Effector CD8-positive, alpha-beta T cell (primary cell): ENCODE data around the gene GRK4.
"Not testable (repeated sequence)": the region's sequence is repeated elsewhere in the genome, so short reads cannot be mapped to it uniquely, and the experiment has no call there.

ENCODE experiments used
- DNase-seq: peaks from one replicate; lab custom pipeline; 2025; lab: John Stamatoyannopoulos, UW

The GRK4 gene

DNA sequence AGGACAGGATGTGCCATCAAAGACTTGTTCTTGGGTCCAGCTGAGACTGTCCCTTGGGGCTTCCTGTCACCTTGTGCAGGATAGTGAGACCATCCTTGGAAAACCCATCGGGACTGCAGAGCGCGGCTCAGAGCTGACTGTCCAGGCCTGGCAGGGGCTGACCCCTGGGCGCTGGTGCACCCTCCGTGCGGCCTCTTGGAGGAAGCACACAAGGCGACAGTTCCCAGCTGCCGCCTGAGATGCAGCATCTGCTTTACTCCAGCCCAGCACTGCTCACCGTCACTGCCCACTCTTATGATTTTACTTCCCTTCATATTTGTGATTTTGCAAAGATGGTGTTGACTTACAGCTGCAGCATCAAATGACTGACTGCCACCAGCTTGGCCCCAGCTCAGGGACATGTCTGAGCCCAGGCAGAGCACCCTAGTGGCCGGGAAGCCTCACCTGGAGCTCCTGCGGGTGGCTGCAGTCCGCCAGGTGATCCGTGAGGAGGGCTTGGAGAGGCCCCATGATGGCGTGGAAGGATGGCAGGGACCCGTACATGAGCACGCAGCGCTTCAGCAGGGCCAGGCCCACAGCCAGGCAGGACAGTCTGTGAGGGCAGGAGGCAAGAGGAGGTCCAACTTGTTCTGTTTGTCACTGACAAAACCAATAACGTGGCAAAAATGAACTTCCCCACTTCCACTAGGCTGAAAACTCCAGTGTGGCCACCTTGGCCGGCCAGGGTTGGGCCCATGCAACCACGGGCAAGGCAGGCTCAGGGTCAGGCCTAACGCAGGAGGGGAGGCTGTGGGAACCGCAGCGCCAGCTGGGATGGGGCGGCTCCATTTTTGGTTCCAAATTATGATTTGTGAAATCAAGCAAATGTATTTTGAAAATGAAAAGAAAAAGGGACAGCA, 22.0 kb upstream of the GRK4 start:
- DNase-seq: no peak

DNA sequence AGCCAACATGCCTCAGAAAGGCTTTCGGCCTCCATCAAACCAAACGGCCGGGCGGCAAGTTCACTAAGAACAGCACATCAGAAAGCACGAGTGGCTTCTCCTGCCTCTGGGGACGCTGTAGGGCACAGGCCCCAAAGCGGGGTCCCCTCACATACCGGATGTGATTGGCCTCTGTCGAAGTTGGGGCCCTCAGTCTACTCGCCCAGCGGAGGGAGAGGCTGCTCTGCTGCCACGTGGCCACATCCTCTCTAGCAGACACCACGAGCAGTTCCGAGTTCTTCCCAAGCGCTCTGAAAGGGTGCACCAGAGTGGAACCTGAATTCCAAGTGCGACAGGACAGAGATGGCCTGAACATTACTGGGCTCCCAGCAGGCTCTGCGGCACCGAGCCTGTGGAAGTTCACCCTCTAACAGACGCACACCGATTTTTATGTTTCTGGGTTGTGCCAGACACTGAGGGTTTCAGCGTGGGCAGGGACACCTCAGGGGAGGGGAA, 21.3 kb upstream of the GRK4 start:
- no peak for DNase-seq

DNA sequence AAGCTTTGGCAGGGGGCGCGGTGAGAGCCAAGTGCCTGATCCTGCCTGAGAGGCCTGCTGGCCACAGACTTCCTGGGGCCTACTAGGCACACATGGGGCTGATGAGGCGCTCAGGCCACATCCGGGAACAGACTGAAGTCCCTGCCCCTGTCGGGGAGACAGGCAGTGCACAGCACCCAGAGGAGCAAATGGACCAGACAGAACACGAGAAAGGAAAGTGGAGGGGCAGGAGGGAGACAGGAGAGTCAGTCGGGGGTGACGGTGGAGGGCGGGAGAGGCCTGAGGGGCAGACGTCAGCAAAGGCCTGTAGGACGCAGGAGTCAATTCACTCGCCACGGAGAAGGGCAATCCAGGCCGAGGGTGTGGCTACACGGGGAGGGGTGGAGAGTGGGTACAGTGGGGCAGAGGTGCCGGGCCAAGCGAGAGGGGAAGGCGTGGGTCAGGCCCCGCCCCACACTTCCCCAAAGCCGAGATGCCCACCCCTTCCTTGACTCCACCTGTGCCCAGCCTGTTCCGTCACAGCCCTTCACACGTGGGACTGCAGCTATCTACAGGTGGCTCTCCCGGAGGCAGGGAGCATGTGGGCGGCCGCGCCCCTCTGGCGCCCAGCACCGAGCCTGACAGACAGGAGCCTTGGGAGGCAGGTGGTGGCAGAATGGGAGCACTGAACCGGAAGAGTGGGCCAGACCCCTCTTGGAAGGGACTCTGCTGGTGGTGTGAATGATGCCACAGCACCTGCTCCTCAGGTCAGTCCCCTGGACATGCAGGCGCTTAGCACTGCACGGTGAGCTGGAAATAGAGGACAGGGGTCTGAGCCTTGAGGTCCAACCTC, 20.6 kb upstream of the GRK4 start:
- no peak for DNase-seq

DNA sequence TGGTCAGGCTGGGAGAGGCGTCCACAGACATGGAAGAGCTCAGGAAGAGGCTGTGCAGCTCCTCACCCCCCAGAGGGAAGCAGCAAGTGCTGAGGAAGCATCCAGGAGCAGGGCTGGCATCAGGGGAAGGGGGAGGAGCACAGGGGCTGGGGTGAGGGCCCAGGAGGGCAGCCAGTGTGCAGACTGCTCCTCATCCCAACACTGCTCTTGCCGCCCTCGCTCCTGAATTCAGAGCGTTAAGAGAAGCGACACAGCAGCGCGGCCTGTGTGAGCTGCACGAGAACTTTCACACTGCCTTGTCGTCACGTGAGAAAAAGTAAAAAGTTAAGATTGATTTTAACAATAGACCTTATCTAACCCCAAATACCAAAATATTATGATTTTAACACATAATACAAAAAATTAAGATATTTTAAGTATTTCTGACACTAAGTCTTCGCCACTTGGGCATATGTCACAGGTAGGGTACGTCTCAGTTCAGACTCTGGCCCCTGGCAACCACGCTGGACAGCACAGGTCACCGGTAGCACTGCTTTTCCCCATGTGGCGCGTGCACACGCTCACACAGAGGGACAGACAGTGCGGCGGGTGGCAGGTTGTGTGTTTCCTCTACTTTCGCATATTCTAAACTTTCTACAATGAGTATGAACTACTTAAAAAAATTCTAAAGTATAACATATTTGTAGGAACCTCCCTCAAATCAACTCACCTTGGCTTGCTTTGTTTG, 19.8 kb upstream of the GRK4 start:
- no peak for DNase-seq

DNA sequence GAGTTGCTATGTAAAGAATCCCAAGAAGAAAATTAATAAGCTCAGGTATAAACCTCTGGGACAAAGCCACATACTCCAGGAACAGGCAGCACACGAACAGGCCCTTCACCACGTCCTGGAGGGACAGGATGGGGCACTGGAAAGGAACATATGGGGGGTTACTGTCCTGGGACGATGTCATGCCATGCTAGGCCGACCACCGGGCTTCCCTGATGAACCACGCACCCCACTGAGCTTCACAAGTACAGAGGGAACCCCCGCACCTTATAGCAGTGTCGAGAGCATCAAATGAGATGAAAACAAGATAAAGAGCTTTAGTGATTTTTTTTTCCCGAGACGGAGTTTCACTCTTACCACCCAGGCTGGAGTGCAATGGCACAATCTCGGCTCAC, 19.3 kb upstream of the GRK4 start:
- no peak for DNase-seq

DNA sequence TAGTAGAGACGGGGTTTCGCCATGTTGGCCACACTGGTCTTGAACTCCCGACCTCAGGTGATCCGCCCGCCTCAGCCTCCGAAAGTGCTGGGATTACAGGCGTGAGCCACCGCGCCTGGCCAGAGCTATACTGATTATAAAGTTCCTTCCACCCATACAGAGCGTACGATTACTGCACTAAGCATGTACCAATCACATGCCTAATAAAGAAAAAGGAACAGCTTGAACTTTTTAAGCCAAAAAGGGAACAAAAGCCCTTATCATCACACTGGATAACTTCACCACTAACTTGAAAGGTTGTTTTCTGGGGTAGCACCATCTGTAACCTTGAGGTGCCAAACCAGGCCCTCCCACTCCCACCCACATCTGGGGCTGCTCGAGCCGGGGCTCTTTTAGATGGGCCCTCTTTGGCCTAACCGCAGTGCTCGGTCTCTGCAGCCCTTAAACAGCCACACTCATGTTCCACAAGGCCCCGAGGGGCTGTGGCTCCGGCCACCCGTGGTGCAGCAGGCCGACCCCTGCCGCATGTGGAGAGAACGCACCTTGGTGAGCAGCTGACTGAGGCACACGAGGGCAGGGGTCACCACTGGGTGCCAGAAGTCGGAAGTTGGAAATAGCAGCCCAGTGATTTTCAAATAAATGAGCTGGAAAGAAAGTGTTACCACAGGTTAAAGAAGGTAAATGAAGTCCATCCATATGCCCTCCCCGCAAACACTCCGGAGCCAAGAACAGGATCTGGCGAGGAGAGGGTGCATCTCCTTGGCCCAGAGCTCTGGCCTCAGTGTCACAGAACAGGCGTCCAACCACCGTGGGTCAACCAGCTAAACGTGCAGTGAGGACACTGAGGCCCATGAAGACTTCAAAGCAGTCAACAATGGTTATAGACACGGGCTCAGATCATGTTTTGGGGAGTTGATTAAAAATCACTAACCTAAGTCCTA, 18.5 kb upstream of the GRK4 start:
- DNase-seq: no peak

DNA sequence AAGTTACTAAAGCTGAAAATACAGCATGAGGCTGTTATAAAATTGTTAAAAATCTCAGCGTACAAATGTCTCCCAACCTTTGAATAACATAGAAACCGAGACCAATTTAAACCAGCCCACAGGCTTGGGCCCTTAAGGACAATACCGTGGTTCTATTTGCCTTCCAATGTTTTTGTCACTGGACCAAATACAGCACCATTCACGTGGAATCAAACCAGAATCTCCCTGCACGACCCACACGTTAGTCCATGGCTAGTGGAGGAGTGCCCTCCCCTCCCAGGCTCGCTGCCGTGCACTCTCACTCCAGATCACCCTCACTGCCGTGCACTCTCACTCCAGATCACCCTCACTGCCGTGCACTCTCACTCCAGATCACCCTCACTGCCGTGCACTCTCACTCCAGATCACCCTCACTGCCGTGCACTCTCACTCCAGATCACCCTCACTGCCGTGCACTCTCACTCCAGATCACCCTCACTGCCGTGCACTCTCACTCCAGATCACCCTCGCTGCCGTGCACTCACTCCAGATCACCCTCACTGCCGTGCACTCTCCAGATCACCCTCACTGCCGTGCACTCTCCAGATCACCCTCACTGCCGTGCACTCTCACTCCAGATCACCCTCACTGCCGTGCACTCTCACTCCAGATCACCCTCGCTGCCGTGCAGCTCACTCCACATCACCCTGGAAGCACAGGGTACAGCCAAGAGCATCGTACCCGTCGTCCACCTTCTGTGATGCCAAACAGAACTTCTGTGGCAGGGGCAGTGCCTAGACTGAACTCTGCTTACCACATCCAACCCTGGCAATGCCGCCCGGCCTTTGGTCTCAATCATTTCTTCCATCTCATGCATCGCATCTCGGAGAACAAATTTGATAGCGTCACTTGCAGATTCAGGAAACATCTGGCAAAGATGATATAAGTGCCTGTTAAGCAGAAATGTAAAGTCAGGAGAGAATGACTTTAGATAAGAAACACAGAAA, 17.5 kb upstream of the GRK4 start:
- DNase-seq: not testable (repeated sequence)

DNA sequence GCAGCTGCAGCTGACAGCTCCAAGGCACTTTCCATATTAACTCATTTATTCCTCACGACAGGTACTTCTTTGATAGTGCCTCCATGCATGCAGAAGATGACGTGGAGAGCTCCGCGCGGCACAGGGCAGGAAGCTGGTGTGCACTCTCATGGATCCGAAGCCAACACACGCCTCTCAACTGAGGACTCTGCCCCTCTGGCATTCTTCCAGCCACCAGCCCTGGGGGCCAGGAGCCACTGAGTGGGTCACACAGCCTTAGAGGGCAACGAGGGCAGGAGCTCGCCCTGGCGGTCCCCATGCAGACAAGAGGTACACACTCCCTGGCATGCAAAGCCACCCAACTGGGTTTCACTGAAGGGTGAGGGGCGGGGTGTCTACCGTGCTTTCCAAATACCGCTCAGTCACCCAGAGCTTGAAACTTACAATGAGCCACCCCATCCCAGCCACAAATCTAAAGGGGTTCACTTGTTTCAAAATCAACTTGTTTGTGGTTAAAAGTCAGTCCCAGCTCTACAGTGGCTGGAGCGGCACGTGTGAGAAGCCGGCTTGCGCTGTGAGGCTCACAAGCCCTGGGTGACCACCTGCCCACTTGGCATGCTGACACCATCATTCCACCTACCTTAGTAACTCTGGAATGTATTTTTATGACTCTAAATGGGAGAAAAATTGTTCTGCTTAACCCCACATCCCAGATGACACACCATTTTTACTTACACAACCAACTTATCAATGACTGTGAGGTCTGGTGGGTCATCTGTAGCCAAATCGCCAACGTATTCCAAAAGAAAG, 16.4 kb upstream of the GRK4 start:
- DNase-seq: no peak

DNA sequence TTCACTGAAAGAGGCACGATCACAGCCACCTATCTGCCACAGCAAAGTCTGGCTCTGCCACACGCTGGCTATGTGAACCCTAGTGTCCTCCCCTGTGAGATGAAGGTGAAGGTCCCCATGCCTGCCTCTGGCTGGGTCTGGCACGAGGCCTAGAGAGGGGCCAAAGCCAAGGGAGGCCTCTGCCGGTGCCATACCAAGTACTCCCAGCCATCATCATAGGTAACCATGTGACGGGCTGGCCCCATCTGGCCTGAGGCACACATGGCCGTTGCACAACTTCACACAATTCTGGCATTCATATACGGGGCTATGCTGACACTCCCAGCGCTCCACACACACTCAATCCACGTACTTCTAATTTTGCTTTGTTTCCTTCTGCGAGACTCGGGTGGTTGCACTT, 15.4 kb upstream of the GRK4 start:
- no peak for DNase-seq

DNA sequence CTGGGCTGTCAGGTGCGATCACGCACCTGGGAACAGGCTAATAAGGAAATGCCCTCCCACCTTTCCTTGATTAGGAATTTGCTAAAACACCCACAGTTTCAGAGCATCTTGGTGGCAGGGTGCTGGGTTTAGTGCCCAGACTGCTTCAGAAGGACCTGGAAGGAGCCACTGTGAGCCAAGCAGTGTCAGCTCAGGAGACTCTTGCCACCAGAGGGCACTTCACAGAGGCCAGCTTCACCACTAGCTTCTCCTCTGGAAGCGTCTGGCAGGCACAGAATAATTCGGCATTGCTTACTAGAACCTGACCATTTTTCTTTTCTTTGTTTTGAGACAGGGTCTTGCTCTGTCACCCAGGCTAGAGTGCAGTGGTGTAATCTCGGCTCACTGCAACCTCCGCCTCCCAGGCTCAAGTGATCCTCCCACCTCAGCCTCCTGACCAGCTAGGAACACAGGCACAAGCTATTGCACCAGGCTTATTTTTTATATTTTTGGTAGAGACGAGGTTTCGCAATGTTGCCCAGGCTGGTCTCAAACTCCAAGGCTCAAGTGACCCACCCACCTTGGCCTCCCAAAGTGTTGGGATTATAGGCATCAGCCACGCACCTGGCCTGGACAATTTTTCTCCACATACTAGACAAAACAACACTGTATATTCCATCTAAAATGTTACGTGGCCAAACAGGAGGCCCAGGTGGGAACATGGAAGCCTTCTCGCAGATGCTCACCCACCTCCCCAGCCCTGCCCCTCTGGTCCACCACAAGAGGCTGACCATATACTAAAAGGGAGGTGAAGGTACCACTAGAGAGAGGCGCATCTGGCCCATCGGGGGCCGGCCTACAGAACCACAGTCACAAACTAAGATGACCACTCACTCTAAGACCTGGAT, 14.2 kb upstream of the GRK4 start:
- DNase-seq: no peak

DNA sequence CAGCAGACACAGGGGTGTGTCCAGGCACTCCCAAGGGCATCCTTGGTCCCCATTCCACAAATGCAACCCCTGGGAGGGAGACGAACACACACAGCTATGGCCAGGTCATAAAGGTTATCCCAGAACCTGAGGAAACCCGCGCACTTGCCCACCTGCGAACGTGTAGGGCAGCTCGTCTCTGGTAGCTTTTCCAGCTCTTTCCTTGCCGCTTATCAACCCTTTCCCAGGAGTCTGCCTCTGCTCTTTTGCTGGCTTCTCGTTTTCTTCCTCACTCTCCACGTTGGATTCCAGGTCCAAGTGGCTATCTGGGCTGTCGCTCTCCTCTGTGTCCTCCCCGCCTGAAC, 13.6 kb upstream of the GRK4 start:
- no peak for DNase-seq

DNA sequence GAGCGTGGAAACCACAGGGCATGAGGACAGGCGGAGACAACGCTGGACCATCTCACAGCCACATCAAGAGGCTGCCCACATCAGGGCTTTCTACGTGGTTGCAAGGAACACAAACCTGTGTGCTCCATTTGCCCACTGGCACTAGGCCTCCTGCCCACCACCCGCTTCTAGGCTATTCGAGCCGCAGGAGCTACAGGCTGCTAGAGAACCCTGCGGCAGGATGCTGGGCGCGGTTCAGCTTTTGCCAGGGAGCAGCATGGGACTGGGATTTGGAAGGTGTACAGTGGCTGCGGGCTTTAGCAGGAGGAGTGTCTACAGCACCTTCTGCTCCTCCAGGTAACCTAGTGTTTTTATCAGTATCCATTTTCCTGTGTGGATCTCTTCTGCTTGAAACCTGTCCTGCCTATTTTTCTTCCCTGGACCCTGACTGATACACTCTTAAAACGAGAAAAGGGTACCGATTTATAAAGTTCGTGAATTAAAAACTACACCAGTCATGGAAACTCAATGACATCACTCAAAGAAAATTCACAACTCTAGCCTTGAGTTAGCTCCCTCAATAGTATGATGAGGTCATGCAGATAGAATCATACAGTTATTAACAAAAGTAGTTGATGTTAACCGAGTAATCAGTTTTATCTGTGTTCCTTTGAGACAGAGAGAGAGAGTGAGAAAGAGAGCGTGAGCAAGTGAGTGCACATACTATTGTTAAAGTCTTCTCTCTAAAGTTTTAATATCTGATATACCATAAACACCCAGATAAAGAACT, 13.0 kb upstream of the GRK4 start:
- no peak for DNase-seq

DNA sequence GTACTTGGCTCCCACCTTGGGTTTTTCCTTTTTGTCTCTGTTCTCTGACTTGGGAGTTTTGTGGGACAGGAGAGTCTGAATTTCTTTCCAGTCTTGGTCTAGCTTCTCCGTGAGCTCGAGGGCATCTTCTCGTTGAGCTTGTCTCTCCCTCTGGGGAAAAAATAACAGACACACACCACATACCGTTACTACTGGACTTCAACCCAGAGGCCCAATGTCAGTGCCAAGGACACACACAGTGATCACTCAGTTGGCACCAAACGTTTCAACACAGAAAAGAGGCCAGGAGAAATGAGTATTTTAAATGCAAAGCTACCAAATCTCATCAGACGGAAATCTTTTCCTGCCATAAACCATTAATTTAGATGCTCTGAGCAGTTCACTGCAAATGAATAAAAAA, 9.9 kb upstream of the GRK4 start:
- no peak for DNase-seq

DNA sequence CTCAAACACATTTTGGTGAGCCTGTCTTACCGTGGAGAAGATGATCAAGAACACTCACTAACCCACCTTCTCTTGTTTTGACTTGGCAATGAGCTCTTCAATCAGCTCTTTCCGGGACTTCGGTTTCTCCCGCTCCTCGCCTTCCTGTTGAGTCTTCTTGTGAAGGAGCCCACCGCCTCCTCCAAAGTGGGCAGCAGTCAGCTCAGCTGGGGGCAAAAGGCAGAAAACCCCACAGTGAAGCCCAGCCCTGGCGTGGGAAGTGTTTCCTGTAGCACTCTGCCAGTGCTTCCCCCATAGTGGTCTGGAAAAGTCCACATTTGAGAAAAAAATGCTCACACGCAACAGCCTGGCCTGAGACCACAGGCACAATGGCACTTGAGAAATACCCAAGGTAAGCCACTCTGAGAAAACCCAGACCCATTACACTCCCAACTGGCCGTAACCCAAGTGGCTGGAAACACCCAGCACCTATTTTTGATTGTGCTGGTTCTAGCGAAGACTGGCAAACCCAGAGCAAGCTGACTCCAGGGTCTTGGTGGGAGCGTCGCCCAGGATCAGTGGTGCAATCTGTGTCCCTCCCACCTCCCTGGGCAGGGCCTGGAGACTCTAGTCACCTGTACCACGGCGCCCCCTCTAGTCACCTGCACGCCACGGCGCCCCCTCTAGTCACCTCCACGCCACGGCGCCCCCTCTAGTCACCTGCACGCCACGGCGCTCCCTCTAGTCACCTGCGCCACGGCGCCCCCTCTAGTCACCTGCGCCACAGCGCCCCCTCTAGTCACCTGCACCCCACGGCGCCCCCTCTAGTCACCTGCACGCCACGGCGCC, 8.8 kb upstream of the GRK4 start:
- peak; percentile 40 for DNase-seq

DNA sequence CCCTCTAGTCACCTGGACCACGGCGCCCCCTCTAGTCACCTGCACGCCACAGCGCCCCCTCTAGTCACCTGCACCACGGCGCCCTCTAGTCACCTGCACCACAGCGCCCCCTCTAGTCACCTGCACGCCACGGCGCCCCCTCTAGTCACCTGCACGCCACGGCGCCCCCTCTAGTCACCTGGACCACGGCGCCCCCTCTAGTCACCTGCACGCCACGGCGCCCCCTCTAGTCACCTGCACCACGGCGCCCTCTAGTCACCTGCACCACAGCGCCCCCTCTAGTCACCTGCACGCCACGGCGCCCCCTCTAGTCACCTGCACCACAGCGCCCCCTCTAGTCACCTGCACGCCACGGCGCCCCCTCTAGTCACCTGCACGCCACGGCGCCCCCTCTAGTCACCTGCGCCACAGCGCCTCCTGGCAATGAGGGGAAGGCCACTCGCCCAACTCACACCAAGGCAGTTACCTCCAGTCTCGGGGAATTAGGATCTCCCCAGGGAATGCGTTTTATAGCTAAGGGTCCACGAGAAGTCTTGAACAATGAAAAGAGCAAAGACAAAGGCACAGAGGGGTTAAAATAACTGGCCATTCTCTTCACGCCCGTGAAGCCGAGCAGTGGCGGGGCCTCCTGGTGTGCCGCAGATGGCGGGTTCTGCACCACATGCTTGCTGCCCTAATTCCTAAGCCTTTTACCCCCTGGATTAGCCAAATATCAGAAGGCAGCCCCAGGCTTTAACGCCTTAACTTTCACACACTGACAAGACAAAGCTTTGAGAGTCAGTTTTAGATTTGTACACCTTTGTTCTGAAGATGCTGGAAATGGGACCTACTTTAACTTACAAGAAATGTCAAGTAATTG, 8.0 kb upstream of the GRK4 start:
- not testable (repeated sequence) for DNase-seq

DNA sequence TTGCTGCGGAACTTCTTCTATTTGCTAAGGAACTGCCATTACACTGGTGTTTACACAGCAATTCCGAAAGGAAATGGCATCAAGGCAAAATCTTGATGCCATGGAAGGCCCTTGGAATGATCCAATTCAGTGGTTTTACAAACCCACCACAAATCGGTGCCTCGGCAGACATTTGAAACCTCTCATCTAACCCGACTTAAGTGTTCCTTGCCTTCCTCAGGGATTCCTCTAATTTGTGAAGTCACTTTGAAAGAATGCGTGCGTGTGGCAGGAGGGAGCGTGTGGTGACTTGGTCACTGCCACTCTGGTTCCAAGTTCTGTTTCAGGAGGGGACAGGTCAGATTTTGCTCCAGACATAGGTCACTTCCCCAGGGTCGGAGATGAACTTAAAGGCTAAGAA, 4.9 kb upstream of the GRK4 start:
- DNase-seq: no peak
